ENCODE results near the gene IL1R2. TPM values are rescaled to one million over a fixed set of nuclear protein-coding genes. Genes with fewer than 3 reads are reported as not detected.
"Not testable (repeated sequence)": the region's sequence is repeated elsewhere in the genome, so short reads cannot be mapped to it uniquely, and the experiment has no call there.

Gene IL1R2
- total RNA-seq, 2 donors from 2014 or later, result 8.2 to 11.0 TPM

DNA sequence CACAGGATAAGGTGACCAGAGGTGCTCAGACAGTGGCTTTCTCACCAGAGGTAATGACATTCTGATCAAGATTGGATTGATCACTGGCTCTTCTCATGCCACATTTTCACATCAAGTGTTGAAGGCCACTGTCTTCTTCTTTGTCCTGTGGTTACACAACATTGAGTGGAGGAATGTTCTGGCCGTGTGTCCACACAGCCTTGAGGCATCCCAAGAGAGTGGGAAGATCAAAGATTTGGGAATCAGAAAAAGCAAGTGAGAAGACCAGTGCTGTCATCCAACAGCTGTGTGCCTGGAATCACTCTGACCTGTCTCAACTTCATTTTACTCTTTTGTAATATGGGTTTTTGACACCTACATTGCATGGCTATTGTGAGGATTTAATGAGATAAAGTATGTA lies 67.4 kb downstream of the IL1R2 start:
- H3K36me3 Mint-ChIP-seq (ENCODE audit: insufficient read depth in 2 of 2), result no peaks in the 10 kb centered on the region
- no peak overlapping the region for H3K27ac Mint-ChIP-seq
- H3K4me1 Mint-ChIP-seq (ENCODE audit: low read depth), result peaks cover 73% of the 10 kb centered on the region
- ATAC-seq (replicated peaks in 1 of 2) (no peak), DNase-seq (no peak)
- H3K4me3 Mint-ChIP-seq, result no peak overlapping the region
- peaks cover 11% of the 10 kb centered on the region for H3K27me3 Mint-ChIP-seq (ENCODE audit: low read depth)
- H3K9me3 Mint-ChIP-seq, result no peaks in the 10 kb centered on the region

- peaks cover 82% of the 10 kb centered on the region for H3K4me1 Mint-ChIP-seq (ENCODE audit: low read depth)
- H3K4me3 Mint-ChIP-seq, result no peak overlapping the region
- peaks cover 11% of the 10 kb centered on the region for H3K27me3 Mint-ChIP-seq (ENCODE audit: low read depth)
- H3K9me3 Mint-ChIP-seq, result no peaks in the 10 kb centered on the region
- ATAC-seq (replicated peaks in 1 of 2), result no peak
- H3K27ac Mint-ChIP-seq, result no peak overlapping the region
- H3K36me3 Mint-ChIP-seq (ENCODE audit: insufficient read depth in 2 of 2), result peaks cover 2 to 3% of the 10 kb centered on the region in 2 donors
- no peak for DNase-seq
Measured at GRCh38 chr2:102060047-102060446, 68.3 kb downstream of the IL1R2 start.

- H3K4me1 Mint-ChIP-seq (ENCODE audit: low read depth), result peaks cover 82% of the 10 kb centered on the region
- DNase-seq (no peak), ATAC-seq (replicated peaks in 1 of 2) (no peak)
- H3K36me3 Mint-ChIP-seq (ENCODE audit: insufficient read depth in 2 of 2), result peaks cover 3 to 4% of the 10 kb centered on the region in 2 donors
- no peaks in the 10 kb centered on the region for H3K9me3 Mint-ChIP-seq
- H3K27ac Mint-ChIP-seq, result no peak overlapping the region
- peaks cover 11% of the 10 kb centered on the region for H3K27me3 Mint-ChIP-seq (ENCODE audit: low read depth)
- H3K4me3 Mint-ChIP-seq, result no peak overlapping the region
Measured at GRCh38 chr2:102060792-102061191, 69.0 kb downstream of the IL1R2 start.

GRCh38 chr2:102061286-102061699 lies 69.5 kb downstream of the IL1R2 start:
- Mint-ChIP-seq H3K4me3 (no peak overlapping the region), H3K9me3 (peaks cover 0 to 3% of the 10 kb centered on the region in 2 donors), H3K27ac (no peak overlapping the region), H3K27me3 (ENCODE audit: low read depth) (peaks cover 16% of the 10 kb centered on the region), H3K4me1 (ENCODE audit: low read depth) (peaks cover 82% of the 10 kb centered on the region), H3K36me3 (ENCODE audit: insufficient read depth in 2 of 2) (peaks cover 6 to 7% of the 10 kb centered on the region in 2 donors)
- ATAC-seq (replicated peaks in 1 of 2) (no peak), DNase-seq (no peak)

GRCh38 chr2:102061962-102062795 lies 70.4 kb downstream of the IL1R2 start:
- Mint-ChIP-seq H3K4me1 (ENCODE audit: low read depth) (peaks cover 79% of the 10 kb centered on the region), H3K27ac (peak overlapping the region; percentile 22), H3K36me3 (ENCODE audit: insufficient read depth in 2 of 2) (peaks cover 8 to 11% of the 10 kb centered on the region in 2 donors), H3K27me3 (ENCODE audit: low read depth) (peaks cover 24% of the 10 kb centered on the region), H3K9me3 (peaks cover 0 to 3% of the 10 kb centered on the region in 2 donors), H3K4me3 (peak overlapping the region; percentile 15 to 67)
- peak; percentile 87 to 89 for ATAC-seq (replicated peaks in 1 of 2)
- peak; percentile 45 to 49 for DNase-seq

GRCh38 chr2:102062802-102063201 lies 71.0 kb downstream of the IL1R2 start:
- H3K27ac Mint-ChIP-seq, result peak overlapping the region; percentile 22
- H3K36me3 Mint-ChIP-seq (ENCODE audit: insufficient read depth in 2 of 2), result peaks cover 8 to 14% of the 10 kb centered on the region in 2 donors
- peaks cover 0 to 3% of the 10 kb centered on the region in 2 donors for H3K9me3 Mint-ChIP-seq
- peaks cover 72% of the 10 kb centered on the region for H3K4me1 Mint-ChIP-seq (ENCODE audit: low read depth)
- DNase-seq, result no peak
- H3K27me3 Mint-ChIP-seq (ENCODE audit: low read depth), result peaks cover 24% of the 10 kb centered on the region
- ATAC-seq (replicated peaks in 1 of 2), result no peak
- peak overlapping the region; percentile 15 to 67 for H3K4me3 Mint-ChIP-seq

DNA sequence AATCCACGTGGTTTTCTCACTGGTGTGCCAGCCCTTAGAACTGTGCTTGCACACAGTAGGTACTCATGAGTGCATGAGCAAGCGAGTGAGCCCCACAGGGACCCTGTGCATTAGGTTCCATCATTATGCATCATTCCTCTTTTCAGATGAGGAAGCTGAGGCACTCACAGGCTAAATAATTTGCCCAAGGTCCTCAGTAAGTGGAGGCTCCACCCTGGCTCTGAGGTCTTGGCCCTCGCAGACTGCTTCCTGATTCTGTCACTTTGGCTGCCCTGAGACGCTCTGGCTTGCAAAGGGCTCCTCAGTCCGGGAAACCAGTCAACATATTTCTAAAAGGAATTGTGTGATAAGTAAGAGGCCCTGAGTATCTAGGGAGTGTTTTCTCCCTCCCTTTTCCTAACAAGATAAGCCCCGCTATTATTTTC lies 71.7 kb downstream of the IL1R2 start:
- H3K4me1 Mint-ChIP-seq (ENCODE audit: low read depth), result peaks cover 66% of the 10 kb centered on the region
- H3K36me3 Mint-ChIP-seq (ENCODE audit: insufficient read depth in 2 of 2), result peaks cover 8 to 14% of the 10 kb centered on the region in 2 donors
- peak overlapping the region; percentile 22 for H3K27ac Mint-ChIP-seq
- DNase-seq, result no peak
- H3K9me3 Mint-ChIP-seq, result peaks cover 3% of the 10 kb centered on the region in 2 donors
- H3K27me3 Mint-ChIP-seq (ENCODE audit: low read depth), result peaks cover 24% of the 10 kb centered on the region
- no peak for ATAC-seq (replicated peaks in 1 of 2)
- H3K4me3 Mint-ChIP-seq, result peak overlapping the region; percentile 15 to 67

- peaks cover 8 to 16% of the 10 kb centered on the region in 2 donors for H3K36me3 Mint-ChIP-seq (ENCODE audit: insufficient read depth in 2 of 2)
- H3K4me1 Mint-ChIP-seq (ENCODE audit: low read depth), result peaks cover 63% of the 10 kb centered on the region
- peaks cover 26% of the 10 kb centered on the region for H3K27me3 Mint-ChIP-seq (ENCODE audit: low read depth)
- peak overlapping the region; percentile 15 to 67 for H3K4me3 Mint-ChIP-seq
- DNase-seq (peak; percentile 63 to 66), ATAC-seq (replicated peaks in 1 of 2) (peak; percentile 26 to 62)
- peaks cover 3% of the 10 kb centered on the region in 2 donors for H3K9me3 Mint-ChIP-seq
- peak overlapping the region; percentile 22 for H3K27ac Mint-ChIP-seq
Measured at GRCh38 chr2:102063941-102064678, 72.3 kb downstream of the IL1R2 start.

- H3K27ac Mint-ChIP-seq, result no peak overlapping the region
- peak overlapping the region in 1 of 2 donors; percentile 5 for H3K4me3 Mint-ChIP-seq
- peaks cover 19% of the 10 kb centered on the region for H3K27me3 Mint-ChIP-seq (ENCODE audit: low read depth)
- H3K4me1 Mint-ChIP-seq (ENCODE audit: low read depth), result peaks cover 61% of the 10 kb centered on the region
- DNase-seq, result no peak
- H3K36me3 Mint-ChIP-seq (ENCODE audit: insufficient read depth in 2 of 2), result peaks cover 8 to 16% of the 10 kb centered on the region in 2 donors
- no peak for ATAC-seq (replicated peaks in 1 of 2)
- peaks cover 3% of the 10 kb centered on the region in 2 donors for H3K9me3 Mint-ChIP-seq
Measured at GRCh38 chr2:102064679-102065674, 73.2 kb downstream of the IL1R2 start.

- Mint-ChIP-seq H3K9me3 (peaks cover 3% of the 10 kb centered on the region in 2 donors), H3K27me3 (ENCODE audit: low read depth) (peaks cover 19% of the 10 kb centered on the region), H3K4me3 (no peak overlapping the region), H3K36me3 (ENCODE audit: insufficient read depth in 2 of 2) (peaks cover 8 to 16% of the 10 kb centered on the region in 2 donors), H3K27ac (no peak overlapping the region), H3K4me1 (ENCODE audit: low read depth) (peaks cover 53% of the 10 kb centered on the region)
- DNase-seq (no peak), ATAC-seq (replicated peaks in 1 of 2) (no peak)
Measured at GRCh38 chr2:102065675-102066252, 74.0 kb downstream of the IL1R2 start.

DNA sequence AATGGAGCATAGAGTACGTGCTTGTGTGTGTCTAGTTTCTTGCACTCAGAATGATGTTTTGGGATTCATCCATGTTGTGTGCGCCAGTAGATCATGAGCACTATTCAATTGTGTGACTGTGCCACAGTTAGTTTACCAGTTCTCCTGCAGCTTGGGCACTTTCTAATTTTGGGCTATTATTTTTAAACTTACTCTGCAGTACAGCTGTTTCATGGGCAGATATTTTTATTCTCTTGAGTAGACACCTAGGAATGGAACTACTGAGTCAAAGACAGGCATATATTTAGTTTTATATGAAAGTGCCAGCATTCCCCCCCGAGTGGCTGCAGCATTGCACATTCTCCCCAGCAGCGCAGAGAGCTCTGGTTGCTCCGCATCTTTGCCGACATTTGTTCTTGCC lies 74.8 kb downstream of the IL1R2 start:
- Mint-ChIP-seq H3K27ac (no peak overlapping the region), H3K9me3 (peaks cover 3% of the 10 kb centered on the region in 2 donors), H3K4me1 (ENCODE audit: low read depth) (peaks cover 52% of the 10 kb centered on the region), H3K4me3 (no peak overlapping the region), H3K27me3 (ENCODE audit: low read depth) (peaks cover 19% of the 10 kb centered on the region), H3K36me3 (ENCODE audit: insufficient read depth in 2 of 2) (peaks cover 8 to 16% of the 10 kb centered on the region in 2 donors)
- ATAC-seq (replicated peaks in 1 of 2) (no peak), DNase-seq (no peak)

DNA sequence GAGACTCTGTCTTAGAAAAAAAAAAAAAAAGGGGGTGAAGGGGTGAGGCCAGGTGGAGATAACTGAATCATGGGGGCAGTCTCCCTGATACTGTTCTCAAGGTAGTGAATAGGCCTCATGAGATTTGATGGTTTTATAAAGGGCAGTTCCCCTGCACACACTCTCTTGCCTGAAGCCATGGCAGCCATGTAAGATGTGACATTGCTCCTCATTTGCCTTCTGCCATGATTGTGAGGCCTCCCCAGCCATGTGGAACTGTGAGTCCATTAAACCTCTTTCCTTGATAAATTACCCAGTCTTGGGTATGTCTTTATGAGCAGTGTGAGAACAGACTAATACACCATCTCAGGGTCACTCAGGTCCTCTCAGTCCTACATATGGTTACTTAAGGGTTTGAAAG lies 76.4 kb downstream of the IL1R2 start:
- not testable (repeated sequence) for H3K9me3 Mint-ChIP-seq; ATAC-seq (replicated peaks in 1 of 2); H3K27ac Mint-ChIP-seq; DNase-seq; H3K4me3 Mint-ChIP-seq
- Mint-ChIP-seq H3K27me3 (ENCODE audit: low read depth) (peaks cover 19% of the 10 kb centered on the region), H3K4me1 (ENCODE audit: low read depth) (peaks cover 37% of the 10 kb centered on the region), H3K36me3 (ENCODE audit: insufficient read depth in 2 of 2) (peaks cover 8 to 16% of the 10 kb centered on the region in 2 donors)
